Activated CD8-positive, alpha-beta T cell treated with anti-CD3 and anti-CD28 coated beads, Interleukin-2, amount 10 ng/mL, durations not matched to agents 7 days and 5 days (primary cell): ENCODE measurements around the gene TECPR2. TPM values are rescaled to one million over a fixed set of nuclear protein-coding genes. Genes with fewer than 3 reads are reported as not detected.

Experiments used
- ATAC-seq: fragments of 150-1000 bp; cut with Tn5 transposase; one replicate; pipeline ENCODE4 v1.10.0; 2021; ENCODE audit warnings: moderate library complexity
- CTCF ChIA-PET: fragments of 350-600 bp; sonication (Branson Sonifier 250); formaldehyde crosslinking; loops from one replicate; lab custom pipeline; 2021; ENCODE audit warnings: antibody characterized with exemption; lab: Charles Lee
- POLR2A ChIA-PET: fragments of 350-600 bp; sonication (Branson Sonifier 250); formaldehyde crosslinking; loops from one replicate; lab custom pipeline; 2021; ENCODE audit warnings: antibody characterized with exemption; lab: Charles Lee
- DNase-seq: peaks from one replicate; pipeline ENCODE4 v3.0.0-alpha.2; 2020
- H3K27ac Mint-ChIP-seq: one replicate; pipeline ENCODE4 v1.8.0; 2021; ENCODE audit warnings: mild to moderate bottlenecking, mixed read lengths
- H3K27me3 Mint-ChIP-seq: one replicate; pipeline ENCODE4 v1.8.0; 2021; ENCODE audit warnings: low read depth, mixed read lengths
- H3K36me3 Mint-ChIP-seq: one replicate; pipeline ENCODE4 v1.8.0; 2021; ENCODE audit warnings: low read depth, mixed read lengths
- H3K4me1 Mint-ChIP-seq: one replicate; pipeline ENCODE4 v1.8.0; 2021; ENCODE audit warnings: low read depth, mixed read lengths
- H3K4me3 Mint-ChIP-seq: one replicate; pipeline ENCODE4 v1.8.0; 2021; ENCODE audit warnings: mild to moderate bottlenecking, mixed read lengths
- H3K9me3 Mint-ChIP-seq: one replicate; pipeline ENCODE4 v1.8.0; 2022; ENCODE audit warnings: mixed read lengths; ENCODE audit not compliant: insufficient read depth
- total RNA-seq, 2 experiments: library from RNA; stranded (reverse); gene quantifications; one replicate each; pipeline ENCODE4 v1.2.3, GENCODE V29; 2021

TECPR2 gene
- total RNA-seq, 2 experiments from 2014 or later, result 8.0 to 9.4 TPM

GRCh38 chr14:102507857-102508312 lies 145.1 kb downstream of the TECPR2 start:
- Mint-ChIP-seq H3K27me3 (no peaks in the 10 kb centered on the region), H3K27ac (no peak overlapping the region), H3K9me3 (no peaks in the 10 kb centered on the region), H3K36me3 (peaks cover 5% of the 10 kb centered on the region), H3K4me3 (peak overlapping the region; percentile 9), H3K4me1 (peaks cover 16% of the 10 kb centered on the region)
- POLR2A ChIA-PET, result no interaction called here
- no peak for ATAC-seq
- CTCF ChIA-PET, result interaction anchor here (1.2 kb wide), 2 partner anchors 71 to 187 kb away, joined by 3 read pairs; no protein-coding TSS in a partner anchor
- no peak for DNase-seq

DNA sequence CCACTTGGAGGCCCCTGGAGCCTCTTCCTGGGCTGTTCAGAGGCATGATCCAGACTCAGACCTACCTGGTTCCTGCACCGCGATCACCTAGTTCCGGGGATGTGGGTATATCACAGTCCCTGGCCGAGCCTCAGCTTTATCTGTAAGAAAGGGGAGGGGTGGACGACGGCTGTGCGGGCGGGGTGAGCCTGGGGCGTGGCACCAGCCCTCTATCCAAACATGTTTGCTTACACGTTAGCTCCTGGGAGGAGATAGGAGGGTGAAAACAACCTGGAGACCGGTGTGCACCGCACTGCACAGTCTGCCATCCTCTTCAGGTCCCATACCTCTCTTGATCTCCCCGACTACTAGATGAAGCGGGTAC lies 145.7 kb downstream of the TECPR2 start:
- Mint-ChIP-seq H3K27me3 (no peaks in the 10 kb centered on the region), H3K36me3 (peaks cover 5% of the 10 kb centered on the region), H3K9me3 (no peaks in the 10 kb centered on the region), H3K4me1 (peaks cover 16% of the 10 kb centered on the region), H3K27ac (peak overlapping the region; percentile 52), H3K4me3 (peak overlapping the region; percentile 64)
- ChIA-PET CTCF (interaction anchor here (1.2 kb wide), 2 partner anchors 71 to 186 kb away, joined by 3 read pairs; no protein-coding TSS in a partner anchor), POLR2A (no interaction called here)
- DNase-seq, result no peak
- no peak for ATAC-seq

DNA sequence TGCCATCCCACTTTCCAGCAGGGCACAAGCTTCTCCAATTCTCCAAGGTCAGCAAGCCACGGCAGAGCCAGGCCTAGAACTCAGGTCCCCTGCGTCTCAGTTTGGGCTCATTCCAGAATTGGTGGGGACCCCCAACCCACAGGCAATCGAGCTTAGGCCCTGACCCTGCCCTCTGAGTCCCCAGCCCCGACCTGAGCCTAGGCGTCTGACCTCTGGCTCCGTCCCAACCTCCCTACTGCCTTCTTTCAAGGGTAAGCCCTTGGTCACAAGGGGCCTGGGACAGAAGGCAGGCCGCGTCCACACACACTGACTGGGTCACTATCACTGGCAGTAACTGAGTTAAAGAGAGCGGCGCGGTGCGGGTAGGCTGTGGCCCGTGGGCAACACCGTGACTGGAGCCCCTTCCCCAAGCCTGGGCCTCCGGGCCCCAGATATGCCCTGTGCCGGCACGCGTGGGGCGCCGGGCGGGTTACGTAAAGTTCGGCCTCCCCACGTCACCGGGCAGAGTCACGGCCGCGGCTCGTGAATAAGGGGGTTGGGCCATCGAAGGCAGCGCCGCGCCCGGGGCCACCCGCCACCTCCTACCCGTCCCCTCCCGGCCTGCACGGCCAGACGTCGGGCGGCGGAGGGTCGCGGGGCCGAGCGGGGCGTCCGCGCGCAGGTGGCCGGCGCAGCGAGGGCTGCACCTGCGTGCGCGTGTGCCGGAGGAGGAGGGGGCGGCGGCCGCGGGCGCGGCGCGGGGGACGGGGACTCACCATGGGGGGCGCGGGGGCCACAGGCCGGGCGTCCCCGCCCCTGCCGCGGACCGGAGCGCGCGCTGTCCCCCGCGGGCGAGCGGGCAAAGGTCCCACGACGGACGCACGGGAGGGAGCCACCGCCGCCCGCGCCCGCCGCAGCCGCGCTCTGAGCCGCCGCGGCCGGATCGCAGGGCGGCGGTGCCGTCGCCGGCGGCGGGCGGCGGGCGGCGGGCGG lies 146.3 kb downstream of the TECPR2 start:
- Mint-ChIP-seq H3K9me3 (no peaks in the 10 kb centered on the region), H3K27ac (peak overlapping the region; percentile 52), H3K27me3 (peaks cover 4% of the 10 kb centered on the region), H3K4me3 (peak overlapping the region; percentile 64), H3K4me1 (peaks cover 16% of the 10 kb centered on the region), H3K36me3 (peaks cover 5% of the 10 kb centered on the region)
- peak; percentile 10 for ATAC-seq
- DNase-seq, result no peak
- POLR2A ChIA-PET, result no interaction called here
- CTCF ChIA-PET, result interaction anchor here (0.5 to 2.7 kb wide), 6 partner anchors 9 to 201 kb away, joined by 3 to 16 read pairs (median 4); no protein-coding TSS in a partner anchor

GRCh38 chr14:102509746-102510615 lies 147.2 kb downstream of the TECPR2 start, which contains the start of gene ANKRD9:
ANKRD9 (minus strand) TSS chr14:102509776; CDS start chr14:102507889, 1,887 bp downstream.
- ChIA-PET CTCF (interaction anchor here (1.1 to 2.7 kb wide), 3 partner anchors 10 to 73 kb away, joined by 4 to 16 read pairs (median 4); no protein-coding TSS in a partner anchor), POLR2A (no interaction called here)
- no peaks in the 10 kb centered on the region for H3K9me3 Mint-ChIP-seq
- H3K27me3 Mint-ChIP-seq, result peaks cover 5% of the 10 kb centered on the region
- DNase-seq, result peak; percentile 93
- H3K27ac Mint-ChIP-seq, result peak within 1 kb of the TSS; percentile 79
- peaks cover 16% of the 10 kb centered on the region for H3K4me1 Mint-ChIP-seq
- H3K4me3 Mint-ChIP-seq, result peak within 1 kb of the TSS; percentile 83
- ATAC-seq, result peak; percentile 90
- peaks cover 5% of the 10 kb centered on the region for H3K36me3 Mint-ChIP-seq

DNA sequence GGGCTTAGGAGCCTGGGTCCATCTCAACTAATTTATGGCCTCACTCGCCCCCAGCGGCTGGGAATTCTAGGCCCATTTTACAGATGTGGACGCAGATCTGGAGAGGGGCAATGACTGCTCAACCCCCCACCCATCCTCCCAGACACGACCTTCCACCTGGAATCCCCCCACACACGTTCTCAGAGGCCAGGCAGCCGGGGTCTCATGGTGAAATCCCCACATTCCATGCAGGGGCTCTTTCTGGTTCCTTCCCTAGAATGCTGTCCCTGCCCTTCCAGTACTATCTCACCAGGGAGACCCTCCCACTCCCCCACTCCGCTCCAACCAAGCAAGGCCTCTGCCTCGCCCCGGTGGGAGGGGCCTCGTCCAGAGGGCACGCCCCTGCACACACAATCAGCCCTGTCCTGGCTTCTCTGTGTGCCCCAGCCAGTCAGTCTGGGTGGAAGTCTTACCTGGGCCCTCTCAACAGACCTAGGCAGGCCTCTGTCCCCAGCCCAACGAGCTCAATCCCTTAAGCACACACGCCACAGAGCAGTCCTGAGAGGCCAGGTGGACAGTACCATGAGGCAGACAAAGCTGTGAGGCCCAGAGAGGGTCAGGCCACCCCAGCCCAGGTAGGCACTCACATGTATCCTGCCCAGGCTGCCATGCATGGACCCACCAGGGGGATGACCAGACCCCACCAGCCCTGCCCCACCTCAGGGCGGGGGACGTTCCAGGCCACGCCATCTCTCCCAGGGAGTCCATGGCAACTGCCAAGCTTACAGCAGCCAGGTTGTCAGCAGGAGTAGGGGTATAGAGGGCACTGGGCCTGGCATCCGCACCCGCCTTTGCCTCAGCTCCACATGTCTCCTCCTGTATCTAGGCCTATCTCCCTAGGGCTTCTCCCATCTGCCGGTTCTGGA lies 148.1 kb downstream of the TECPR2 start:
- ATAC-seq, result no peak
- ChIA-PET POLR2A (no interaction called here), CTCF (interaction anchor here (0.8 to 2.7 kb wide), 4 partner anchors 11 to 74 kb away, joined by 3 to 16 read pairs (median 4); no protein-coding TSS in a partner anchor)
- Mint-ChIP-seq H3K27me3 (peaks cover 5% of the 10 kb centered on the region), H3K4me3 (peak overlapping the region; percentile 83), H3K9me3 (no peaks in the 10 kb centered on the region), H3K27ac (peak overlapping the region; percentile 69), H3K36me3 (peaks cover 5% of the 10 kb centered on the region), H3K4me1 (peaks cover 16% of the 10 kb centered on the region)
- DNase-seq, result peak; percentile 42

DNA sequence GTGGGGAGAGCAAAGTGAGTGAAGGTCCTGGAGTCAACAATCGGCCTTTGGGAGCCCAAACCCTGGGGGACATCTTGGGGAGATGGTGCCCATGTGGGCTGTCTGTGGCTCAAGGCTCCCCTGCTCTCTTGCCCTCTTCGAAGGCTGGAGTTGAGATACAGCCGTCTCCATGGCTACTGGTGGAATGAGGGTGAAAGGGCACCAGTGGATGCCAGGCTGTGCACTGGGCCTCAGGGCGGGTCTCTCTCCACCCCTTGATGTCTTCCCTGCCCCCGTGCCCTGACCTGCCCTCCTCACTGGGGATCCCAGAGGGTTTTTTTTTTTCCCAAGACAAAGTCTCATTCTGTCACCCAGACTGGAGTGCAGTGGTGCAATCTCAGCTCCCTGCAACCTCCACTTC lies 148.8 kb downstream of the TECPR2 start:
- Mint-ChIP-seq H3K27me3 (peaks cover 9% of the 10 kb centered on the region), H3K27ac (no peak overlapping the region), H3K36me3 (peaks cover 5% of the 10 kb centered on the region), H3K9me3 (no peaks in the 10 kb centered on the region), H3K4me3 (no peak overlapping the region), H3K4me1 (peaks cover 19% of the 10 kb centered on the region)
- ATAC-seq (no peak), DNase-seq (no peak)
- CTCF ChIA-PET, result interaction anchor here (2.7 kb wide), 1 partner anchor 12 kb away, joined by 16 read pairs; no protein-coding TSS in a partner anchor
- POLR2A ChIA-PET, result no interaction called here

DNA sequence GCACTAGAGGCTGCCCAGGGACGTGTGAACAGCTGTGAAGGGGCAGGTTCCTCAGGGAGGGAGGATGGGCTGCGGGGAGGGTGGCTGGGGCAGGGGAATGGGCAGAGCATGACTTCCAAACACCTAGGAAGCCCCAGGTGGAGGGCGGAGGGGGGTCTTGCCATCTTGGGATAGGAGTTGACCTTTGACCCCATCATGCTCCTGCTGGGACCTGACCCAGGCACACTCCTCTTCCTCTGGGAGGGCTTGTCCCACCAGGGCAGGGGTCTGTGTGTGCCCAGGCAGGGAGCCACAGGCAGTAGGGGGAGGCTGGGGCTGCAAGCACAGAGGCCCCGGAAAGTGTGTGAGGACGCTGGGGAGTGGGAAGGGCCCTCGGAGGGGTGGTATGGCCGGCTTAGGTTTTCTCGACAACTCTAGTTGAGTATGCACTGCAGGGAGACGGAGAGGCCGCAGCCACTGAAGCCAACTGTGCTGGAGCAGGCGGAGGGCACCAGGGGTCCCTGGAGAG lies 150.1 kb downstream of the TECPR2 start:
- no peak for ATAC-seq

GRCh38 chr14:102513899-102514772 lies 151.4 kb downstream of the TECPR2 start:
- Mint-ChIP-seq H3K27ac (no peak overlapping the region), H3K27me3 (peaks cover 20% of the 10 kb centered on the region), H3K36me3 (no peaks in the 10 kb centered on the region), H3K4me1 (peaks cover 15% of the 10 kb centered on the region), H3K9me3 (no peaks in the 10 kb centered on the region), H3K4me3 (no peak overlapping the region)
- no peak for ATAC-seq
- POLR2A ChIA-PET, result no interaction called here
- DNase-seq, result no peak
- CTCF ChIA-PET, result interaction anchor here (1.2 to 2.9 kb wide), 4 partner anchors 11 to 196 kb away, joined by 3 to 48 read pairs (median 5); partner anchors contain the start of gene ZNF839

More for the DNA sequence above, 150.1 kb downstream of the TECPR2 start:
- ChIA-PET CTCF (no interaction called here), POLR2A (no interaction called here)
- Mint-ChIP-seq H3K27me3 (peaks cover 12% of the 10 kb centered on the region), H3K4me1 (peaks cover 22% of the 10 kb centered on the region), H3K36me3 (peaks cover 2% of the 10 kb centered on the region), H3K27ac (no peak overlapping the region), H3K9me3 (no peaks in the 10 kb centered on the region), H3K4me3 (no peak overlapping the region)
- no peak for DNase-seq

DNA sequence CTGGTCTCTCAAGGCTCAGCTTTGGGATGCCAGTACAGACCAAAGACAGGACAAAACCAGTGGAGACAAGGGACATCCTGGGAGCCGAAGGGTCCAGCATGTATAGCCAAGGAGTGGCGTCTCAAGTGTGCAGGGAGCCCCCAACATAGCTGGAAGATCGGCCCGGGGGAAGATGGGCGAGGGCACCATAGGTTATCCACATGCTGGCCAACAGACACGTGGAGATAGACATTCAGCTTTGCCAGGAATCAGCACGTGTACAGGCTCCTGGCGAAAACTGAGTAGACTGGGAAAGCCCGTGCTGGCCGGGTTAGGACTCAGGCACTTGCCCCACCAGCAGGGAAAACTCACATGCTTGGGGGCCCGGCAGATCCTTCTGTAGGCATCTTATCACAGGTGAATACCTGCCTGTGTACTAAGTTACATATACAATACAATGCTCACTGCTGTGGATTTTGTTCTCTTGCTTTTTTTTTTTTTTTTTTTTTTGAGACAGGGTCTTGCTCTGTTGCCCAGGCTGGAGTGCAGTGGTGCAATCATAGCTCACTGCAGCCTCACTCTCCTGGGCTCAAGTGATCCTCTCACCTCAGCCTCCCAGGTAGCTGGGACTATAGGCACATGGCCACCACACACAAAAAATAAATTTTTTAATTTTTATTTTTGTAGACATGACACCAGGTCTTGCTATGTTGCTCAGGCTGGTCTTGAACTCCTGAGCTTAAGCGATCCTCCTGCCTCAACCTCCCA lies 152.4 kb downstream of the TECPR2 start:
- ATAC-seq, result no peak
- H3K27ac Mint-ChIP-seq, result no peak overlapping the region
- H3K27me3 Mint-ChIP-seq, result peaks cover 20% of the 10 kb centered on the region
- no peak for DNase-seq
- H3K4me3 Mint-ChIP-seq, result no peak overlapping the region
- no peaks in the 10 kb centered on the region for H3K9me3 Mint-ChIP-seq
- peaks cover 15% of the 10 kb centered on the region for H3K4me1 Mint-ChIP-seq
- CTCF ChIA-PET, result interaction anchor here (0.9 to 2.9 kb wide), 5 partner anchors 10 to 198 kb away, joined by 3 to 48 read pairs (median 4); partner anchors contain the start of gene ZNF839
- POLR2A ChIA-PET, result no interaction called here
- no peaks in the 10 kb centered on the region for H3K36me3 Mint-ChIP-seq
